Tibial nerve (tissue), 3 donors: ENCODE data around the gene CD151.

ENCODE experiments used
- POLR2A ChIP-seq, 2 donors: fragments of 450-650 bp; IDR thresholded peaks; one replicate each; pipeline ENCODE4 v1.6.1; 2017; ENCODE audit warnings: antibody characterized with exemption in 2 of 2, mild to moderate bottlenecking in 2 of 2, moderate library complexity in 2 of 2
- TF ChIP-seq, protein P1 (sequence below), 5 experiments: fragments of 200-600 bp in 3 of 5; fragments of 450-650 bp in 2 of 5; sonication (generic) in 3 of 5; IDR thresholded peaks; one replicate each; pipeline ENCODE4 v1.5.1; 2016 to 2019; ENCODE audit warnings: antibody characterized with exemption in 5 of 5, mild to moderate bottlenecking in 3 of 5, moderate library complexity in 2 of 5

DNA sequence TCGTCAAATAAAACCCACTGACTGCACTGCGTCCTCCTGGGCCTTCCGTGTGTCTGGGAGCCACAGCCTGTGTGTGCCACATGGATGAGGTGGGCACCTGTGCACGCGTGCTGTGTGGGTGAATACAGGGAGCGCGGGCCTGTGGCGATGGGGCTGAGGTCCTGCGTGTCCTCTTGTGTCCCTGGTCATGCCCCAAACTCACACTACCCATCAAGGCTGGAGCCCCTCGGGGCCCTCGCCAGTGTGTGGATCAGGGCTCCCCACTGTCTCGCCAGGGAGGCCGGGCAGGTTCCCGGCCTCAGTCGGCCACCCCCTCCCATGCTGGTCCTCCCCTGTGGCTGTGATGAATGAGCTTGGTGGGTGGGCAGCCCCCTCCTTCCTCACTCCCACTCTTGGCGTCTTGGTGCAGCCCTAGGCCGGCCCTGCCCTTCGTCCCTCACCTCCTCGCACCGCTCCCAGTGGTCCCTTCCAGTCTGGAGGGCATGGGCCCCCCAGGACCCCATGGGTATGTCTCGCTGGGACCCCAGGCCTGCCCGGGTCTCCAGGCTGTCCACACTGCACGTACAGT lies 707 bp upstream of the CD151 start:
- TF ChIP-seq POLR2A (IDR thresholded peaks at IDR 0.05) = no peak
- TF ChIP-seq, protein P1, sequence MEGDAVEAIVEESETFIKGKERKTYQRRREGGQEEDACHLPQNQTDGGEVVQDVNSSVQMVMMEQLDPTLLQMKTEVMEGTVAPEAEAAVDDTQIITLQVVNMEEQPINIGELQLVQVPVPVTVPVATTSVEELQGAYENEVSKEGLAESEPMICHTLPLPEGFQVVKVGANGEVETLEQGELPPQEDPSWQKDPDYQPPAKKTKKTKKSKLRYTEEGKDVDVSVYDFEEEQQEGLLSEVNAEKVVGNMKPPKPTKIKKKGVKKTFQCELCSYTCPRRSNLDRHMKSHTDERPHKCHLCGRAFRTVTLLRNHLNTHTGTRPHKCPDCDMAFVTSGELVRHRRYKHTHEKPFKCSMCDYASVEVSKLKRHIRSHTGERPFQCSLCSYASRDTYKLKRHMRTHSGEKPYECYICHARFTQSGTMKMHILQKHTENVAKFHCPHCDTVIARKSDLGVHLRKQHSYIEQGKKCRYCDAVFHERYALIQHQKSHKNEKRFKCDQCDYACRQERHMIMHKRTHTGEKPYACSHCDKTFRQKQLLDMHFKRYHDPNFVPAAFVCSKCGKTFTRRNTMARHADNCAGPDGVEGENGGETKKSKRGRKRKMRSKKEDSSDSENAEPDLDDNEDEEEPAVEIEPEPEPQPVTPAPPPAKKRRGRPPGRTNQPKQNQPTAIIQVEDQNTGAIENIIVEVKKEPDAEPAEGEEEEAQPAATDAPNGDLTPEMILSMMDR (IDR thresholded peaks at IDR 0.05) = no peak
